SU-DHL-6 (cell line): ENCODE measurements around the gene SLC12A1.

ENCODE experiments used
- H2AFZ ChIP-seq: fragments of 200-600 bp; sonication (generic); 2 replicates; pipeline ENCODE4 v1.6.1; 2014; ENCODE audit warnings: low read depth, mild to moderate bottlenecking, moderate library complexity, mixed read lengths, antibody characterized with exemption, low read length; ENCODE audit not compliant: severe bottlenecking
- H3F3A ChIP-seq: fragments of 200-600 bp; shearing (Covaris generic); 2 replicates; pipeline ENCODE4 v1.6.0; 2016; ENCODE audit warnings: antibody characterized with exemption, mild to moderate bottlenecking; ENCODE audit not compliant: insufficient read depth
- H3K27ac ChIP-seq: fragments of 200-600 bp; sonication (generic); 2 replicates; pipeline ENCODE4 v1.5.1; 2016; ENCODE audit warnings: low read depth, mild to moderate bottlenecking, low read length, moderate library complexity, mixed read lengths
- H3K27me3 ChIP-seq: fragments of 200-600 bp; sonication (generic), shearing (Covaris generic); 2 replicates; pipeline ENCODE4 v1.6.0; 2014; ENCODE audit warnings: mild to moderate bottlenecking, low read length
- H3K36me3 ChIP-seq: fragments of 200-600 bp; sonication (generic); 2 replicates; pipeline ENCODE4 v1.6.1; 2014; ENCODE audit warnings: mild to moderate bottlenecking, low read length, mixed read lengths
- H3K4me2 ChIP-seq: fragments of 300-600, 200-600 bp; shearing (Covaris generic), sonication (generic); 2 replicates; pipeline ENCODE4 v1.6.0; 2014; ENCODE audit warnings: low read length, low read depth, mild to moderate bottlenecking; ENCODE audit not compliant: poor library complexity, severe bottlenecking
- H3K4me3 ChIP-seq: fragments of 200-600 bp; sonication (generic); 2 replicates; pipeline ENCODE4 v1.5.1; 2014; ENCODE audit warnings: antibody characterized with exemption, low read length, mild to moderate bottlenecking, mixed read lengths; ENCODE audit not compliant: insufficient read depth, poor library complexity, severe bottlenecking
- H3K79me2 ChIP-seq: fragments of 200-600 bp; sonication (generic); 2 replicates; pipeline ENCODE4 v1.6.1; 2014; ENCODE audit warnings: mild to moderate bottlenecking, low read length, moderate library complexity; ENCODE audit not compliant: insufficient read depth
- H3K9ac ChIP-seq: fragments of 200-600 bp; sonication (generic); 2 replicates; pipeline ENCODE4 v1.7.0; 2014; ENCODE audit warnings: mild to moderate bottlenecking, low read length
- H3K9me2 ChIP-seq: fragments of 200-600 bp; sonication (generic); replicated peaks from 2 replicates; pipeline ENCODE4 v1.6.1; 2014; ENCODE audit warnings: low read length; ENCODE audit not compliant: insufficient read depth
- H3K9me3 ChIP-seq: fragments of 200-600 bp; sonication (generic); 2 replicates; pipeline ENCODE4 v1.6.1; 2014; ENCODE audit warnings: low read length, mixed read lengths; ENCODE audit not compliant: insufficient read depth
- H4K20me1 ChIP-seq: fragments of 200-600 bp; sonication (generic); 2 replicates; pipeline ENCODE4 v1.6.1; 2014; ENCODE audit warnings: low read depth, mild to moderate bottlenecking, antibody characterized with exemption, low read length, moderate library complexity, mixed read lengths
- CTCF ChIP-seq: fragments of 200-600 bp; sonication (generic); IDR thresholded peaks from one replicate; pipeline ENCODE4 v1.5.1; 2017; ENCODE audit warnings: antibody characterized with exemption, mild to moderate bottlenecking, low read length, moderate library complexity; ENCODE audit not compliant: insufficient read depth, poor library complexity, severe bottlenecking
- EZH2phosphoT487 ChIP-seq: fragments of 200-600 bp; sonication (generic), shearing (Covaris generic); conservative IDR thresholded peaks from 2 replicates; pipeline ENCODE4 v1.6.1; 2018; ENCODE audit warnings: mild to moderate bottlenecking, antibody characterized with exemption, low read length, moderate library complexity, mixed read lengths

Gene SLC12A1

GRCh38 chr15:48306639-48307038 is 100.5 kb downstream of the SLC12A1 start:
- H2AFZ ChIP-seq, result no peak overlapping the region
- H3K9me3 ChIP-seq, result no peaks in the 10 kb centered on the region
- H3F3A ChIP-seq, result no peaks in the 10 kb centered on the region
- H3K36me3 ChIP-seq, result no peaks in the 10 kb centered on the region
- no peaks in the 10 kb centered on the region for H3K9me2 ChIP-seq
- no peak overlapping the region for H3K4me2 ChIP-seq
- no peak overlapping the region for H3K27ac ChIP-seq
- no peaks in the 10 kb centered on the region for H3K79me2 ChIP-seq
- no peaks in the 10 kb centered on the region for H4K20me1 ChIP-seq
- no peaks in the 10 kb centered on the region for H3K27me3 ChIP-seq
- H3K9ac ChIP-seq, result no peak overlapping the region
- TF ChIP-seq EZH2phosphoT487 (no peak), CTCF (no peak)
- H3K4me3 ChIP-seq, result no peak overlapping the region

- Histone ChIP-seq H3K36me3 (no peaks in the 10 kb centered on the region), H3K79me2 (no peaks in the 10 kb centered on the region), H4K20me1 (no peaks in the 10 kb centered on the region), H2AFZ (no peak overlapping the region), H3K4me3 (no peak overlapping the region), H3K9me2 (no peaks in the 10 kb centered on the region), H3F3A (no peaks in the 10 kb centered on the region), H3K27ac (no peak overlapping the region), H3K27me3 (no peaks in the 10 kb centered on the region), H3K9me3 (no peaks in the 10 kb centered on the region), H3K4me2 (no peak overlapping the region), H3K9ac (no peak overlapping the region)
- no peak for TF ChIP-seq EZH2phosphoT487
- TF ChIP-seq CTCF, result no peak
Measured at GRCh38 chr15:48307586-48307985, 101.5 kb downstream of the SLC12A1 start.

- H3K79me2 ChIP-seq, result no peaks in the 10 kb centered on the region
- no peak overlapping the region for H3K4me2 ChIP-seq
- H3K36me3 ChIP-seq, result no peaks in the 10 kb centered on the region
- H2AFZ ChIP-seq, result no peak overlapping the region
- no peaks in the 10 kb centered on the region for H3K27me3 ChIP-seq
- no peak overlapping the region for H3K4me3 ChIP-seq
- no peaks in the 10 kb centered on the region for H4K20me1 ChIP-seq
- H3F3A ChIP-seq, result no peaks in the 10 kb centered on the region
- H3K27ac ChIP-seq, result no peak overlapping the region
- H3K9me3 ChIP-seq, result no peaks in the 10 kb centered on the region
- H3K9me2 ChIP-seq, result no peaks in the 10 kb centered on the region
- no peak overlapping the region for H3K9ac ChIP-seq
- TF ChIP-seq CTCF (no peak), EZH2phosphoT487 (no peak)
Measured at GRCh38 chr15:48309740-48310139, 103.6 kb downstream of the SLC12A1 start.
